A549 (cell line): Measurements from ENCODE around the gene NNT. TPM values are rescaled to one million over a fixed set of nuclear protein-coding genes. Genes with fewer than 3 reads are reported as not detected.

Experiments used
- ATAC-seq, 2 experiments: fragments of 200-7000 bp in 1 of 2; fragments of >200 bp in 1 of 2; cut with Nextera tagmentation in 1 of 2; cut with Tn5 transposase in 1 of 2; 3 replicates each; pipeline versions ENCODE4 v1.8.0 to v1.9.1; 2018 to 2020; ENCODE audit warnings: mild to moderate bottlenecking in 1 of 2, moderate library complexity in 1 of 2
- CTCF ChIA-PET: fragments of 300-600 bp; sonication (Branson Sonifier 250); formaldehyde crosslinking; extraction: SDS; loops from one replicate; lab custom pipeline; 2021; ENCODE audit warnings: antibody characterized with exemption, inconsistent platforms; lab: Yijun Ruan, JAX
- POLR2A ChIA-PET: fragments of 350-600 bp; formaldehyde crosslinking; extraction: SDS; loops from one replicate; lab custom pipeline; 2021; ENCODE audit warnings: antibody characterized with exemption, inconsistent platforms; lab: Yijun Ruan, JAX
- DNase-seq, 2 experiments: peaks; one replicate each; pipeline versions ENCODE4 v3.0.0 to v3.0.0-alpha.2; 2011 to 2016; ENCODE audit warnings: low read depth in 1 of 2, low spot score in 1 of 2
- FAIRE-seq: peaks from 2 replicates; lab custom pipeline; 2011; peaks lifted over from hg19 to GRCh38; lab: Jason Lieb, UNC
- H3K27ac ChIP-seq, 2 experiments: fragments of >200 bp; sonication (Bioruptor Twin); formaldehyde crosslinking; 3 replicates each; pipeline ENCODE4 v1.5.1; 2016 to 2017
- H3K4me1 ChIP-seq: fragments of >200 bp; sonication (Bioruptor Twin); formaldehyde crosslinking; 3 replicates; pipeline ENCODE4 v1.6.1; 2016
- H3K4me2 ChIP-seq: fragments of >200 bp; sonication (Bioruptor Twin); formaldehyde crosslinking; 3 replicates; pipeline ENCODE4 v1.6.1; 2016
- H3K4me3 ChIP-seq: fragments of >200 bp; sonication (Bioruptor Twin); formaldehyde crosslinking; 3 replicates; pipeline ENCODE4 v1.5.1; 2016
- H3K9me3 ChIP-seq: fragments of >200 bp; sonication (Bioruptor Twin); formaldehyde crosslinking; 3 replicates; pipeline ENCODE4 v1.6.1; 2016
- EHMT2 ChIP-seq: fragments of 200-600 bp; sonication (generic); IDR thresholded peaks from 2 replicates; pipeline ENCODE4 v1.6.1; 2016; ENCODE audit warnings: antibody characterized with exemption, low read depth, mild to moderate bottlenecking, moderate library complexity
- EP300 ChIP-seq, 2 experiments: fragments of >200 bp; sonication (Bioruptor Twin); formaldehyde crosslinking; IDR thresholded peaks; 2 replicates in 1 of 2; 3 replicates in 1 of 2; pipeline ENCODE4 v1.6.1; 2016 to 2017
- FOSB ChIP-seq: fragments of 250-450 bp; sonication (Bioruptor Pico); IDR thresholded peaks from 2 replicates; pipeline ENCODE4 v1.5.0; 2020; ENCODE audit warnings: mild to moderate bottlenecking, moderate library complexity
- FOSL2 ChIP-seq, 2 experiments: fragments of 450-650 bp in 1 of 2; fragments of >200 bp in 1 of 2; sonication (Bioruptor Twin) in 1 of 2; formaldehyde crosslinking; IDR thresholded peaks; 2 replicates each; pipeline versions ENCODE4 v1.5.0 to v1.6.1; 2016 to 2020; ENCODE audit warnings: mild to moderate bottlenecking in 1 of 2, moderate library complexity in 1 of 2
- HOXB13 ChIP-seq: fragments of 250-450 bp; sonication (Bioruptor Pico); IDR thresholded peaks from 2 replicates; pipeline ENCODE4 v1.5.0; 2020; ENCODE audit warnings: low read depth, mild to moderate bottlenecking, moderate library complexity
- JUNB ChIP-seq: fragments of >200 bp; sonication (Bioruptor Twin); formaldehyde crosslinking; IDR thresholded peaks from 2 replicates; pipeline ENCODE4 v1.6.1; 2016
- MYC ChIP-seq: IDR thresholded peaks from 2 replicates; pipeline ENCODE4 v1.6.1; 2012; ENCODE audit warnings: mild to moderate bottlenecking, inconsistent platforms, low read length, improper control_type of control experiment, borderline replicate concordance
- NFE2L2 ChIP-seq: fragments of 150-350 bp; conservative IDR thresholded peaks from 2 replicates; pipeline ENCODE4 v1.6.1; 2014; ENCODE audit warnings: low read length
- RAD21 ChIP-seq, 2 experiments: fragments of >200 bp in 1 of 2; sonication (Bioruptor Twin) in 1 of 2; formaldehyde crosslinking in 1 of 2; IDR thresholded peaks in 1 of 2; conservative IDR thresholded peaks in 1 of 2; 2 replicates in 1 of 2; 3 replicates in 1 of 2; pipeline ENCODE4 v1.6.1; 2012 to 2018; ENCODE audit warnings: inconsistent platforms in 1 of 2
- RARB ChIP-seq: fragments of 250-450 bp; sonication (Bioruptor Pico); IDR thresholded peaks from 2 replicates; pipeline ENCODE4 v1.8.0; 2021; ENCODE audit warnings: mild to moderate bottlenecking, moderate library complexity
- RNF2 ChIP-seq: fragments of 200-600 bp; sonication (generic); IDR thresholded peaks from 2 replicates; pipeline ENCODE4 v1.6.1; 2016; ENCODE audit warnings: low read depth, mild to moderate bottlenecking, antibody characterized with exemption, moderate library complexity, borderline replicate concordance
- SMC3 ChIP-seq: fragments of >200 bp; sonication (Bioruptor Twin); formaldehyde crosslinking; IDR thresholded peaks from 3 replicates; pipeline ENCODE4 v1.6.1; 2018; ENCODE audit warnings: inconsistent platforms
- ZC3H11A ChIP-seq: fragments of 450-650 bp; IDR thresholded peaks from 2 replicates; pipeline ENCODE4 v1.6.1; 2014; ENCODE audit warnings: antibody characterized with exemption, mild to moderate bottlenecking
- ZNF302 ChIP-seq: fragments of 250-450 bp; sonication (Bioruptor Pico); IDR thresholded peaks from 2 replicates; pipeline ENCODE4 v1.9.0; 2021; ENCODE audit warnings: inconsistent platforms, mild to moderate bottlenecking, moderate library complexity
- WGBS: methylation state at CpG from one replicate; pipeline ENCODE4 v1.1.6; 2017; ENCODE audit errors: missing lambda C conversion rate; 5-methylcytosine and 5-hydroxymethylcytosine counted together
- polyA plus RNA-seq, 4 experiments: library from polyadenylated mRNA; depleted of rRNA in 3 of 4; stranded (reverse); fragments of >200 nt; fragmentation: RNase III in 1 of 4; extraction: RNeasy Plus Mini Kit Qiagen cat#74134 plus additional on column Dnase treatment in 1 of 4; gene quantifications; 2 replicates in 3 of 4; 3 replicates in 1 of 4; pipeline ENCODE4 v1.2.3, GENCODE V29; 2011 to 2017
- TF ChIP-seq, protein P1 (sequence below): fragments of >200 bp; sonication (Bioruptor Twin); formaldehyde crosslinking; IDR thresholded peaks from 3 replicates; pipeline ENCODE4 v1.5.1; 2016
- TF ChIP-seq, protein P2 (sequence below): fragments of >200 bp; sonication (Bioruptor Twin); formaldehyde crosslinking; IDR thresholded peaks from 3 replicates; pipeline ENCODE4 v1.6.1; 2016
- TF ChIP-seq, protein P3 (sequence below): fragments of 450-650 bp; IDR thresholded peaks from 2 replicates; pipeline ENCODE4 v1.6.1; 2014; ENCODE audit warnings: antibody characterized with exemption
- TF ChIP-seq, protein P4 (sequence below): fragments of 150-350 bp; IDR thresholded peaks from 2 replicates; pipeline ENCODE4 v1.6.1; 2014; ENCODE audit warnings: low read depth, mild to moderate bottlenecking, low read length

The NNT gene
- polyA plus RNA-seq, 2 of the 4 experiments (the other 2 are of a cell fraction) = 15.2 to 35.5 TPM

DNA sequence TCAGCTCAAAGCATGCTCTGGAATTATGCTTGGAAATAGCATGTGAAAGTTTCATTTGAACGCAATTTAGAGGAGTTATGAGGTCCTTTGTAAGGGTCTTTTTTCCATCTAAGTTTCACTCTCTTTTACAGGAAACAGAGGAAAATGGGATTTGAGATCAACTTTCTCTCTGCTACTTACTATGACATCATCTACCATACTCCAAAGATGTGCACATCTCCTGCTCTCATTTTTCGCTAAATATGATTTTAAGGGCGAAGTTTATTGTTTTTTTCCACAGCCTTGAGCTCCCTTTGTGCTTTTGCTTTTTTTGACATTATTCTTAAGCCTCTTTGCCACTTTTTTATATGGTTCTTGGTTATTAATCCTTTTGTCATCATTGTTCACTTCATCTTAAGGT lies 125.6 kb downstream of the NNT start (continued):
- TF ChIP-seq, protein P1, sequence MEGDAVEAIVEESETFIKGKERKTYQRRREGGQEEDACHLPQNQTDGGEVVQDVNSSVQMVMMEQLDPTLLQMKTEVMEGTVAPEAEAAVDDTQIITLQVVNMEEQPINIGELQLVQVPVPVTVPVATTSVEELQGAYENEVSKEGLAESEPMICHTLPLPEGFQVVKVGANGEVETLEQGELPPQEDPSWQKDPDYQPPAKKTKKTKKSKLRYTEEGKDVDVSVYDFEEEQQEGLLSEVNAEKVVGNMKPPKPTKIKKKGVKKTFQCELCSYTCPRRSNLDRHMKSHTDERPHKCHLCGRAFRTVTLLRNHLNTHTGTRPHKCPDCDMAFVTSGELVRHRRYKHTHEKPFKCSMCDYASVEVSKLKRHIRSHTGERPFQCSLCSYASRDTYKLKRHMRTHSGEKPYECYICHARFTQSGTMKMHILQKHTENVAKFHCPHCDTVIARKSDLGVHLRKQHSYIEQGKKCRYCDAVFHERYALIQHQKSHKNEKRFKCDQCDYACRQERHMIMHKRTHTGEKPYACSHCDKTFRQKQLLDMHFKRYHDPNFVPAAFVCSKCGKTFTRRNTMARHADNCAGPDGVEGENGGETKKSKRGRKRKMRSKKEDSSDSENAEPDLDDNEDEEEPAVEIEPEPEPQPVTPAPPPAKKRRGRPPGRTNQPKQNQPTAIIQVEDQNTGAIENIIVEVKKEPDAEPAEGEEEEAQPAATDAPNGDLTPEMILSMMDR = no peak
- TF ChIP-seq, protein P2, sequence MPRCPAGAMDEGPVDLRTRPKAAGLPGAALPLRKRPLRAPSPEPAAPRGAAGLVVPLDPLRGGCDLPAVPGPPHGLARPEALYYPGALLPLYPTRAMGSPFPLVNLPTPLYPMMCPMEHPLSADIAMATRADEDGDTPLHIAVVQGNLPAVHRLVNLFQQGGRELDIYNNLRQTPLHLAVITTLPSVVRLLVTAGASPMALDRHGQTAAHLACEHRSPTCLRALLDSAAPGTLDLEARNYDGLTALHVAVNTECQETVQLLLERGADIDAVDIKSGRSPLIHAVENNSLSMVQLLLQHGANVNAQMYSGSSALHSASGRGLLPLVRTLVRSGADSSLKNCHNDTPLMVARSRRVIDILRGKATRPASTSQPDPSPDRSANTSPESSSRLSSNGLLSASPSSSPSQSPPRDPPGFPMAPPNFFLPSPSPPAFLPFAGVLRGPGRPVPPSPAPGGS = no peak
- TF ChIP-seq SMC3 = no peak

DNA sequence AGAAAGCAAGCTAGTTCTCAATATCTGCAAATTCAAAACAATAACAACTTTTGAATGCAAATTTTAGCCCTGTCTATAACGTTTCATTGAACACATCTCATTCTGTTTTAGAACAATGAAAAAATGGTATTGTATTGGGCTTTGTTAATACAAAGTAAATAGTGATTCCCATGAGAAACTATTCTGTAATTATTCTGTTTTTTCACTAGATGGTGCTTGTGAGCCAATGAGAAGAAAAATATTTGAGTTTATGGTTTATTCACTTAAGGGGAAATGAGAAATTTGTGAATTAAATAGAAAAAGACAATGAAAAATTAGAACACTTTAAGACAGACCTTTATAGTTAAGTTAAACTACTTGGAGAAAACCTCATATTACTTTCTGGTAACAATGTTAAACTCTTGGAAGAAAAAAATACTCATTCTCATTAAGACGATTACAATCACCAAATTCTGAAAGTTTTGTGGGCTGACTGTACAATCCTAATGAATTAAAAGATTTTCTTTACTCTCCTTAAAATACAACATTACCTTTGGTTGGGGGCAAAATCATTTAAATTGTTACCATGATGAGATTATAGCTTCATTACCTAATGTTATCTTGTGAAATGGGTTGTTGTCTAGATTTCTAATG lies 127.0 kb downstream of the NNT start:
- 0 out of 6 replicates have a peak, but pooled peaks of 1 of the 2 experiments have one; percentile 24 for ATAC-seq
- TF ChIP-seq FOSB (no peak), JUNB (no peak), ZC3H11A (no peak), EP300 (IDR thresholded peaks at IDR 0.05) (no peak), RAD21 (conservative IDR thresholded peaks at IDR 0.05 in 1 of 2, IDR thresholded peaks at IDR 0.05 in 1 of 2) (peak; percentile 64 to 75), RNF2 (no peak), FOSL2 (IDR thresholded peaks at IDR 0.05) (no peak), FOSL2 (CRISPR knock-in tag; IDR thresholded peaks at IDR 0.05) (no peak), MYC (no peak), EHMT2 (no peak), SMC3 (peak; percentile 69), ZNF302 (no peak)
- TF ChIP-seq, protein P1 = peak; percentile 57
- TF ChIP-seq, protein P3, sequence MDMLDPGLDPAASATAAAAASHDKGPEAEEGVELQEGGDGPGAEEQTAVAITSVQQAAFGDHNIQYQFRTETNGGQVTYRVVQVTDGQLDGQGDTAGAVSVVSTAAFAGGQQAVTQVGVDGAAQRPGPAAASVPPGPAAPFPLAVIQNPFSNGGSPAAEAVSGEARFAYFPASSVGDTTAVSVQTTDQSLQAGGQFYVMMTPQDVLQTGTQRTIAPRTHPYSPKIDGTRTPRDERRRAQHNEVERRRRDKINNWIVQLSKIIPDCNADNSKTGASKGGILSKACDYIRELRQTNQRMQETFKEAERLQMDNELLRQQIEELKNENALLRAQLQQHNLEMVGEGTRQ = no peak
- Histone ChIP-seq H3K27ac (no peak overlapping the region), H3K9me3 (no peaks in the 10 kb centered on the region), H3K4me3 (no peak overlapping the region), H3K4me2 (no peak overlapping the region), H3K4me1 (no peaks in the 10 kb centered on the region)
- POLR2A ChIA-PET = no interaction called here
- peak; percentile 81 for FAIRE-seq
- 12% methylated on average over 2 of the region's 2 CpGs for WGBS
- peak in 1 of 2 experiments; percentile 12 for DNase-seq
- CTCF ChIA-PET = interaction anchor here (0.8 to 1.6 kb wide), 8 partner anchors 18 to 1044 kb away, joined by 3 to 5 read pairs (median 3); no protein-coding TSS in a partner anchor

DNA sequence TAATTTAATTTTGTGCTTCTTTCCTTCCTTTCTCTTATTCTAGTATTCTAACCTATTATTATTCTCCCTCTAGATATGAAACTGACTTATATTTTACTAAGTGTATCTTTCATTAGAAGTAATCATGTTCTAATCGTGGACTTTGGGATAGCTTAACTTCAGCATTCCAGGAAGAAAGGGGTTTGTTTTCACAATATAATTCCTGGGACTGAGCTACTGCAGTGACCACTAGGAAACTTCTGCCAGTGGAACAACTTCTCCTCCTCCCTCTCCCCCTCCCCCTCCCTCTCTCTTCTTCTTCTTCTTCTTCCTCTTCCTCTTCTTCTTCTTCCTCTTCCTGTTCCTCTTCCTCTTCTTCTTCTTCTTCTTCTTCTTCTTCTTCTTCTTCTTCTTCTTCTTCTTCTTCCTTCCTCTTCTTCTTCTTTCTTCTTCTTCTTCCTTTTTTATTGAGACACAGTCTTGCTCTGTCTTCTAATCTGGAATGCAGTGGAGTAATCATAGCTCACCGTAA lies 127.9 kb downstream of the NNT start:
- Histone ChIP-seq H3K4me2 (no peak overlapping the region), H3K9me3 (no peaks in the 10 kb centered on the region), H3K4me1 (no peaks in the 10 kb centered on the region), H3K27ac (no peak overlapping the region), H3K4me3 (no peak overlapping the region)
- ChIA-PET POLR2A (no interaction called here), CTCF (interaction anchor here (0.6 to 1.6 kb wide), 5 partner anchors 21 to 603 kb away, joined by 3 to 5 read pairs (median 3); no protein-coding TSS in a partner anchor)
- TF ChIP-seq, protein P4, sequence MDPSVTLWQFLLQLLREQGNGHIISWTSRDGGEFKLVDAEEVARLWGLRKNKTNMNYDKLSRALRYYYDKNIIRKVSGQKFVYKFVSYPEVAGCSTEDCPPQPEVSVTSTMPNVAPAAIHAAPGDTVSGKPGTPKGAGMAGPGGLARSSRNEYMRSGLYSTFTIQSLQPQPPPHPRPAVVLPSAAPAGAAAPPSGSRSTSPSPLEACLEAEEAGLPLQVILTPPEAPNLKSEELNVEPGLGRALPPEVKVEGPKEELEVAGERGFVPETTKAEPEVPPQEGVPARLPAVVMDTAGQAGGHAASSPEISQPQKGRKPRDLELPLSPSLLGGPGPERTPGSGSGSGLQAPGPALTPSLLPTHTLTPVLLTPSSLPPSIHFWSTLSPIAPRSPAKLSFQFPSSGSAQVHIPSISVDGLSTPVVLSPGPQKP = no peak
- TF ChIP-seq RARB (CRISPR knock-in tag) (no peak), FOSB (no peak), HOXB13 (CRISPR knock-in tag) (no peak), NFE2L2 (no peak)
- ATAC-seq = no peak
- 41% methylated on average over 2 of the region's 2 CpGs for WGBS
- no peak for DNase-seq
- FAIRE-seq = no peak
